GM12801 (cell line): Measurements from ENCODE around the gene EFCAB9.

Source experiments
- TF ChIP-seq, protein P1 (sequence below): IDR thresholded peaks from one replicate; pipeline ENCODE4 v1.5.1; 2011; ENCODE audit warnings: control low read depth; ENCODE audit not compliant: insufficient read length; ENCODE audit errors: extremely low read depth

The EFCAB9 gene

GRCh38 chr5:172223901-172224873 lies 30.2 kb downstream of the EFCAB9 start:
- TF ChIP-seq, protein P1, sequence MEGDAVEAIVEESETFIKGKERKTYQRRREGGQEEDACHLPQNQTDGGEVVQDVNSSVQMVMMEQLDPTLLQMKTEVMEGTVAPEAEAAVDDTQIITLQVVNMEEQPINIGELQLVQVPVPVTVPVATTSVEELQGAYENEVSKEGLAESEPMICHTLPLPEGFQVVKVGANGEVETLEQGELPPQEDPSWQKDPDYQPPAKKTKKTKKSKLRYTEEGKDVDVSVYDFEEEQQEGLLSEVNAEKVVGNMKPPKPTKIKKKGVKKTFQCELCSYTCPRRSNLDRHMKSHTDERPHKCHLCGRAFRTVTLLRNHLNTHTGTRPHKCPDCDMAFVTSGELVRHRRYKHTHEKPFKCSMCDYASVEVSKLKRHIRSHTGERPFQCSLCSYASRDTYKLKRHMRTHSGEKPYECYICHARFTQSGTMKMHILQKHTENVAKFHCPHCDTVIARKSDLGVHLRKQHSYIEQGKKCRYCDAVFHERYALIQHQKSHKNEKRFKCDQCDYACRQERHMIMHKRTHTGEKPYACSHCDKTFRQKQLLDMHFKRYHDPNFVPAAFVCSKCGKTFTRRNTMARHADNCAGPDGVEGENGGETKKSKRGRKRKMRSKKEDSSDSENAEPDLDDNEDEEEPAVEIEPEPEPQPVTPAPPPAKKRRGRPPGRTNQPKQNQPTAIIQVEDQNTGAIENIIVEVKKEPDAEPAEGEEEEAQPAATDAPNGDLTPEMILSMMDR = no peak

DNA sequence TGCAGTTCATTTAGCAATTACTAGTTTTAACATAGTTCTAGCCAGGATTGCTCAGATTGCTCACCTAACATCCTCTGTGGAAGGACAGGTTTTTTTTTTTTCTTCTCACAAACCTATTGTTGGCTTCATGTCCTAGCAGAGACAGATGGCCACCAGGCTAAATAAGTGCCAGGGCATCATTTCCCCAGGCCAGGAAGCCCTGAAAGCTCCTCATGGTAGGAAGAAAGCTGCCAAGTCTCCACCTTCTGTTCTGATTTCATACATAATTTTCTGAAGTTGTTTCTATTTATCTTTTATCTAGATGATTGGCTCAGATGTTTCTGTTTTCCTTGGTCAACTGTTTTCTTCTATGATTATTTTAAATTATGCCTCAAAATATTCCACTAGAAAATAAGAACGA lies 31.0 kb downstream of the EFCAB9 start:
- TF ChIP-seq, protein P1 = no peak

DNA sequence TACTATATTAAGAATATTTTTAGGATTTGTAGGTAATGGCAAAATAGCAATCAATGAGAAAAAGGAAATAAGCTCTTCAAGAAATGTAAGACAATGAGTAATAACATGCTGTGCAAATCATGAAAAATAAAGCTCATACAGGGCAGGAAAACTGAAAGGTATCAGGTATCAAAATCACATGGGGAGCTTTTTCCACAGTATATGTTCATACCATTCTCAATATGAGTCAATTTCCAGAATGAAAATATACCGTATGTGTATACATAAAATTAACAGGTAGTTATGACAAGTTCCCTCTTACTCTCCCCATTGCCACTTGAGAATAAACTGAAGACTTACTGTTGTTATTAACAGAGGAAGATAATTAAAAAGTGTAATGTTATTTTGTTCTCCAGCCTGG lies 35.9 kb downstream of the EFCAB9 start:
- TF ChIP-seq, protein P1 = no peak

- TF ChIP-seq, protein P1 = no peak
These were observed 40.1 kb downstream of the EFCAB9 start for GRCh38 chr5:172234031-172234430.

- TF ChIP-seq, protein P1 = no peak
These were observed 41.3 kb downstream of the EFCAB9 start for GRCh38 chr5:172235132-172235780.

GRCh38 chr5:172235827-172236736 lies 42.1 kb downstream of the EFCAB9 start:
- TF ChIP-seq, protein P1 = no peak

GRCh38 chr5:172238334-172238733 lies 44.4 kb downstream of the EFCAB9 start:
- TF ChIP-seq, protein P1 = no peak
